GM20431 (cell line): ENCODE data around the gene CCDC127.
"Not testable (repeated sequence)": the region's sequence is repeated elsewhere in the genome, so short reads cannot be mapped to it uniquely, and the experiment has no call there.

Source experiments
- in situ Hi-C: fragments of 300-500 bp; cut with MseI, MboI; formaldehyde crosslinking; loops from one replicate; pipeline ENCODE4 v1.15.0; 2020; ENCODE audit warnings: low sequenced_read_pairs; ENCODE audit not compliant: unreplicated experiment

CCDC127 gene

GRCh38 chr5:204966-205670, 12.8 kb downstream of the CCDC127 start:
- in situ Hi-C loops, result no loop called here

DNA sequence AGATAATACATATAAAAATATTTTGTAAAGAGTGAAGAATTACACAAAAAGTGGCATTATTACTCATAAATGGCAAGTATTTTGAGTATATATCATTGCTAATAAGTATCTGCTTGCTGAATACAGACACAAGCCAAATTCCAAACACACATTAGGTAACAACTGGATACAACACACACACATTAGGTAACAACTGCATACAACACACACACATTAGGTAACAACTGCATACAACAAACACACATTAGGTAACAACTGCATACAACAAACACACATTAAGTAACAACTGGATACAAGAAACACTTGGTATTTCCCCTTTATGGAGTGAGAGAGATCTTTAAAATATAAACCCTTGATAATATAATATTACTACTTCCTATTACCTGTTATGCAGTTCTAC, 13.5 kb downstream of the CCDC127 start:
- in situ Hi-C loops, result no loop called here

- in situ Hi-C loops, result no loop called here
These were observed 14.0 kb downstream of the CCDC127 start for GRCh38 chr5:204001-204400.

DNA sequence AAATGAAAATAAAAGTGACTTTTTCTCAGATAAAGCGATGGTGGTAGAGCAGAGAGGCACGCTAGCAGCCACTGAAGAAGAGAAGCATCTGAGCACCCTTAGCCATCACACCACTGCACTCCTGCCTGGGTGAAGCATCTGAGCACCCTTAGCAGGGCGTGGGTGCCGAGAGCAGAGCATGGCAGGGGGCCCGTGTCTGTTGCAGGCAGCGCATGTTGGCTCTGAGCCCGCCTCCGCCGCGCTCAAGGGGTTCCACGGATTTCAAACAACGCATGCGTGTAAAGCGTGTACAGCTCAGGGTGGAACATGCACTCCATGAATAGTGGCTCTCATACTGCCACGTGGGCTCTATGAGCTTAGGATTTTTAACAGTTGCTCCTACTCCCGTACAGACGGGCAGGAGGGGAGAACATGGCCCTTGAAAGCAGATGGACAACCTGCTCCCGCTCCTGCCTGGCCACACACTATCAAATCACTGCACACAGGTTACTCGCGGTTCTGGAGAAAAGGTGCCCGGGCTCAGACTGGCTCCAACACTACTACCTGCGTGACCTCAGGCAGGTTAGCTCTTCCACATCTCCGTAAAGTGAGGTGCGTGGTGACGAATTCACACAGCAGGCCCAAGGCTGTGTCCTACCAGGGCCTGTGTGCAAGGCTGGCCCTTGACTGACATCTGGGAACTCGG, 14.6 kb downstream of the CCDC127 start:
- in situ Hi-C loops, result no loop called here

DNA sequence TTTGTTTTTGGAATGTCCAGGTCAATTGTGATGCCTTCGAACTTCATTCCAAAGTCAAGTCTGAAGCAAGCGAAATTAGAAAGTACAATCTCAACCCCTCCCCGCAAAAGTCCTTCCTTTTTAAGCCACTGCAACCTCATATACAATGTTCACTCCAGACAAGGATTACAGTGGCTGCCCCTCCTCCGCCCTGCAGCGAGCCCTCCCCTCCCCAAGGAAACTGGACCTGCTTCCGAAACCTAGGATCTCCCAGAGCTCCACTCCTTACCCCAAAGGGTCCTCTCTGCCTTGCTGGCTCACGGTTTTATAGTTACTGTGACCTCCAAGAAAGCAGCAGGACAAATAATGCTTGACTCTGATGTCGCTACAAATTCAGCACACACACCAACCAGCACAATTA, 16.3 kb downstream of the CCDC127 start:
- in situ Hi-C loops, result no loop called here

DNA sequence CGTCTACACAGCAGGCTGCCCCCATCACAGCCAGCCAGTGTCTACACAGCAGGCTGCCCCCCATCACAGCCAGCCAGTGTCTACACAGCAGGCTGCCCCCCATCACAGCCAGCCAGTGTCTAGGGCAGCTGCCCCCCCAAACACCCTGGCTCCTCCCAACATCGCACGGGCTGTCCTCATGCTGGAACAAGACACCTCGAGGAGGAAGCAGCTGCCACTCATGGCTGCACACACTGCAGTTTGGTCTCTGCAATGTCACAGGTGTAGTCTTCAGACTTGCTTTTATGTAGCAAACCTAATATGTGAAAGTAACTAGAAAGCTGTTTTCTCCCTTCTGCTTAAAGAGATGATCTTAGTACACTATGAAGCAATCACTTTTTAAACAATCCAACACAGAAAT, 17.0 kb downstream of the CCDC127 start:
- in situ Hi-C loops, result no loop called here

- in situ Hi-C loops, result no loop called here
These were observed 17.9 kb downstream of the CCDC127 start for GRCh38 chr5:199950-200645.

DNA sequence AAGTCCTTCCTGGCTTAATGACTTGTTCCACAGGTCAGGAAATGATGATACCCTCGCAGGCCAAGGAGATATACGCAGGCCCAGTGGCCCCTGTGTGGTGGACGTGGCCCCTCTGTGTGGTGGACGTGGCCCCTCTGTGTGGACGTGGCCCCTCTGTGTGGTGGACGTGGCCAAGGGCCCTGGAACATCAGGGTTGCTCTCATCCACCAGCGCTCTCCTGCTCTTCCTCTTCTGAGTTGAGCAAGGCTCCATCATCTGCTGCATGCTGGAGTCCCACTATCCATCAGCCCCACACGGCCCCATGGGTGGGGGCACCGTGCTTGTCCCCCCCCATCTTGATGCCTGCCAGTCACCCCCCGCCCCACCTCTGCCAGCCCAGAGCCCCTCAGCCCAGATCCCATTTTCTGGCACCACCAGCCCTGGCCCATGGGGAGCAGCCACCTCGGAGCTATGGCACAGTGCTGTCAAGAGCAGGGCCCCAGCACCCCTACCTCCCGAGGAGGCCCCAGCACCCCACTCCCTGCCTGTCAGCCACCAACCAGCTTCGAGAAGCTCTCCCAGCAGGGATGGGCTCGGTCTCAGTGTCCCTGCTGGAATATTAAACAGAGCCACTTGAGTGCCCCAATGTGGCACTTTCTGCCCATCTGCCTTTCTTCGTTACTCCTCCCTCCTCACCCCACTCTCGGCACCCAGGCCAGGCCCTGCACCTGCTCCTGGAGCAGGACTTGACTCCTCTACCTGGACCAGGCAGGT, 18.6 kb downstream of the CCDC127 start:
- in situ Hi-C loops, result no loop called here

GRCh38 chr5:198516-199196, 19.3 kb downstream of the CCDC127 start:
- in situ Hi-C loops, result no loop called here

DNA sequence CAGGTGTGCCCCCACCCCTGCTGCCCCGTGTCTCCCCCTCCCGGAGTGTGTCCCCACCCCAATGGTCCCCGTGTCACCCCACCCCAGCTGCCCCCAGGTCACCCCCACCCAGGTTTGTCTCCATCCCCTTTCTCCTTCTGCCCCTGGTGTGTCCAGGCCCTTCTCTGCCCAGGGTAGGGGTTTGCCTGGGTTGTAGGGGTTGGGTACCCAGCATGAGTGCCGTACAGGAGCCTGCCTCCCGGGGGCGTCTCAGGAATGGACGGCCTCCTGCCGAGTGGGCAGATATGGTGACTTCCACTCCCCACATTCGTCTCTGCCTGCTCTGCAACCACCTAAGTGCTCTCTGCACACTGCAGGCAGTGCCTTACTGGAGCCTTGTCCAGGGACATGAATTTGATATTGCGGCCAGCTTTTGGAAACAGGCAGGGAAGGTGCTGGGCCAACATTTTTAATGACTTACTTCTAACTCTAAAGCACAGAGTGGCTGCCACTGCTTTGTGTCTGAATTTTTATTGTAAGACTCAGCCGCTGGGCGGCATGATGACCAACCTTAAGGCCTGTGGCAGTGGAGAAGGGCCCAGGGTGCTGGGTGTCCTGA, 20.0 kb downstream of the CCDC127 start:
- in situ Hi-C loops, result no loop called here

- in situ Hi-C loops, result not testable (repeated sequence)
These were observed 20.9 kb downstream of the CCDC127 start for GRCh38 chr5:197031-197430.

- in situ Hi-C loops, result no loop called here
These were observed 21.6 kb downstream of the CCDC127 start for GRCh38 chr5:196350-196749.

- in situ Hi-C loops, result no loop called here
These were observed 22.4 kb downstream of the CCDC127 start for GRCh38 chr5:195401-196160.

- in situ Hi-C loops, result no loop called here
These were observed 23.2 kb downstream of the CCDC127 start for GRCh38 chr5:194603-195209.

DNA sequence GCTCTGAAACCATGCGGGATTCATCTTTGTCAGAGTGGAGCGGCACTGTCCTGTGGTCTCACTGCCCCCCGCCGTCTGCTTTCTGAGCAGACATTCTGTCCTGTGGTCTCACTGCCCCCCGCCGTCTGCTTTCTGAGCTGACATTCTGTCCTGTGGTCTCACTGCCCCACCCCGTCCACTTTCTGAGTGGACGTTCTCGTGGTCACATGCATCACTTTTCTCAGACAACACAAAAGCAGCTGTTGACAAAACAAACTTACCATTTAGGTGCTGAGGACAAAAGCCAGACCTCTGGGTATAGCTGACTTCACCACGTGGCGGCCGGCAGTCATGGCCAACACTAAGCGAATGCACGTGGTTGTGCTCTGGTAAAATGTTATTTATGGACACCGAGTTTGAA, 23.9 kb downstream of the CCDC127 start:
- in situ Hi-C loops, result no loop called here

DNA sequence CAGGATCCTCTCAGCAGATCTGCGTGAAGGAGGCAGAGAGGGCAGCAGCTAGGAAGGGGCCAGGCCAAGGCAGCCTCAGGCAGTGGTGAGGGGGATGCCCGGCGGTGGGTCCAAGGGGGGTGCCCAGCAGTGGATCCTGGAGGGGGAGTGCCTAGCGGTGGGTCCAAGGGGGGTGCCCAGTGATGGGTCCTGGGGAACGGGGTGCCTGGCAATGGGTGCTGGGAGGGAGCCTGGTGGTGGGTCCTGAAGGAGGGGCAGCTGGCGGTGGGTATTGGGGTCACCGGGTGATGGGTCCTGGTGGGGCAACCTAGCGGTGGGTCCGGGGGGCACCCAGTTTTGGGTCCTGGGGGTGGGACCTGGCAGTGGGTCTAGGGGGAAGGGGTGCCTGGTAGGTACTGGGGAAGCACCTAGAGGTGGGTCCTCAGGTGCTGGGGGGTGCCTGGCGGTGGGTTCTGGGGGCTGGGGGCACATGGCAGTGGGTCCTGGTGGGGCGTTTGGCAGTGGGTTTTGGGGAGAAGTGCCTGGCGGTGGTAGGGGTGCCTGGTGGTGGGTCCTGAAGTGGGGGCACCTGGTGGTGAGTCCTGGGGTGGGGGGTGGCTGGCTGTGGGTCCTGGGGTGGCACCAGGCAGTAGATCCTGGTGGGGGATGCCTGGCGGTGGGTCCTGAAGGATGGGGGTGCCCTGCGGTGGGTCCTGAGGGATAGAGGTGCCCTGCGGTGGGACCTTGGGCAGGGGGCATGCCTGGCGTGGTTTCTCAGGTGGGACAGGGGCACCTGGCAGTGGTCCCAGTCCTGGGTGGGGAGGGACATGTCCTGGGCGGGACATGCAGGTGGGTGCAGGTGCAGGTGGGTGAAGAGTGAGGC, 24.8 kb downstream of the CCDC127 start:
- in situ Hi-C loops, result no loop called here

- in situ Hi-C loops, result no loop called here
These were observed 25.3 kb downstream of the CCDC127 start for GRCh38 chr5:192691-192969.
